GM21717 (cell line): ENCODE data around the gene CCDC34.
"Not testable (repeated sequence)": the region's sequence is repeated elsewhere in the genome, so short reads cannot be mapped to it uniquely, and the experiment has no call there.

ENCODE experiments used
- ATAC-seq: cut with Tn5 transposase; IDR thresholded peaks from one replicate; pipeline ENCODE4 v1.9.1; 2021; ENCODE audit warnings: mild to moderate bottlenecking, moderate library complexity; ENCODE audit not compliant: unreplicated experiment

CCDC34 gene

DNA sequence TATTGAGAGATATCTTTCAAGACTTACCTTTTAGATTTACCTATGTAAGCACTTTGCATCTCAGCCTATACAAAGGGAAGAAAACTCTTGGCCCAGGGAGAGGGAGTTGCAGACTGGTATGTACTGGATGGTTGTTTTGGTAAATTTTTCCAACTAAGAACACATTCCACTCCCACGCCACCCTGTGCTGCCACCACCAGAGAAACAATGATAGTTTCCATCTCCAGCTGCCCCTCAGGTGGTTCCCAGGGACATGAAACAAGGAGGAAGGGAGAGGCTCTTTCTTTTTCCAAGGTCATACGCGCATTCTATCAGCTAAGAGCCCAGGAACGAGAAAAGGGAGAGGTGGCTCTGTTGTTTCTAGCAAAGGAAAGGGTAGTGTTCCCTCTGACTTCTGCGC is 34.4 kb downstream of the CCDC34 start:
- no peak for ATAC-seq

DNA sequence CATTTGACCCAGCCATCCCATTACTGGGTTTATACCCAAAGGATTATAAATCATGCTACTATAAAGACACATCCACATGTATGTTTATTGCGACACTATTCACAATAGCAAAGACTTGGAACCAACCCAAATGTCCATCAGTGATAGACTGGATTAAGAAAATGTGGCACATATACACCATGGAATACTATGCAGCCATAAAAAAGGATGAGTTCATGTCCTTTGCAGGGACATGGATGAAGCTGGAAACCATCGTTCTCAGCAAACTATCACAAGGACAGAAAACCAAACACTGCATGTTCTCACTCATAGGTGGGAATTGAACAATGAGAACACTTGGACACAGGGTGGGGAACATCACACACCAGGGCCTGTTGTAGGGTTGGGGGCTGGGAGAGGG is 36.0 kb downstream of the CCDC34 start:
- ATAC-seq: not testable (repeated sequence)

DNA sequence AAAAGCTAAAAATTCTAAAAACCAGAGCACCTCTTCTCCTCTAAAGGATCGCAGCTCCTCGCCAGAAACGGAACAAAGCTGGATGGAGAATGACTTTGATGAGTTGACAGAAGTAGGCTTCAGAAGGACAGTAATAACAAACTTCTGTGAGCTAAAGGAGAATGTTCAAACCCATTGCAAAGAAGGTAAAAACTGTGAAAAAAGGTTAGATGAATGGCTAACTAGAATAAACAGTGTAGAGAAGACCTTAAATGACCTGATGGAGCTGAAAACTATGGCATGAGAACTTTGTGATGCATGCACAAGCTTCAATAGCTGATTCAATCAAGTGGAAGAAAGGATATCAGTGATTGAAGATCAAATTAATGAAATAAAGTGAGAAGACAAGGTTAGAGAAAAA is 40.8 kb downstream of the CCDC34 start:
- not testable (repeated sequence) for ATAC-seq

GRCh38 chr11:27321340-27321739 is 41.7 kb downstream of the CCDC34 start:
- ATAC-seq: not testable (repeated sequence)

GRCh38 chr11:27319072-27319471 is 43.9 kb downstream of the CCDC34 start:
- ATAC-seq: peak; percentile 99

GRCh38 chr11:27317751-27318150 is 45.3 kb downstream of the CCDC34 start:
- no peak for ATAC-seq

GRCh38 chr11:27315836-27316235 is 47.2 kb downstream of the CCDC34 start:
- ATAC-seq: no peak

DNA sequence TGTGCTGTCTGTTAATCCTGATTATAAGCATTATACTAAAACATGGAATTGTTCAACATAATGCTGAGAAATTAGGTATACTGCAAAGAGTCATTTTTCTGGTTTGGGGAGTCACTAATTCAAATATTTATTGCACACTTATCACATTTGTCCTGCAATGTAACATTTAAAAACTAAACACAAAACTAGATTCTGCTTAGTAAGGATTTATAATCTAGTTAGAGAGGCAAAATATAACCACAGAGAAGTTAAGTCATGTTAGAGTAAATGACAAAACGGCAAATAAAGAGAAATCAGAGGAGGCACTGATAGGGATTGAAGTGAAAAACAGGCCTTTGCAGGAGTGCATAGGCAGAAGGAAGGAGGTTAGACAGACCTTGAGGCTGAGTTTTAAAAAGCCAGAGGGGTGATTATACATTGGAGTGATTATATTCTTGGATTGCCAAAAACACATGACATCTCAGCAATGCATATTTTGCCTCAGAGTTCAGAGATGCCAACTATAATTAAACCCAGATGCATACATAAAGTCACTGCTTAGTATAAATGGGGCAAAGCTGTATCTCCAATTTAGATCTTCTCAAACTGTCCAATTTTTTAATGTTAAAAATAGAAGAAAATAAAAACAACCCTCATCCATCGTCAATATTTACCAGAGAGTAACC is 49.7 kb downstream of the CCDC34 start:
- no peak for ATAC-seq

DNA sequence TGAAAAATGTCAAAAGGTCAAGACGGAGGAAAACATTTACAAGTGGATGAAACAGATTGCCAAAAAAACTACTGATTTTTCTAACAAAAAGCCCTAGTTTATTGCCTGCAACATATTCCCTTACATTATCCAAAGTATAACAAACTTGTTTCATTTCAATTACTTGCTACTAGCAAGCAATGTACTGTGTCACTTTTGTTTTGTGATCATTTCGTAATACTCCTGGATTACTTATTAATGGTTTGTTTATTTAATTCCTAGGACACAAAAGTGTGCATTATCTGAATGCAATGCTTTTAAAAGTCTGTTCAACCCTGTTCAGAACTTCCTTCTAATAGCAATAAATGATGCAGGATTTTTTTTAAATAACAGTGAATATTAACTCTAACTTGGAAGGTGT is 50.9 kb downstream of the CCDC34 start:
- no peak for ATAC-seq

- ATAC-seq: no peak
These were observed 52.3 kb downstream of the CCDC34 start for GRCh38 chr11:27310707-27311106.

DNA sequence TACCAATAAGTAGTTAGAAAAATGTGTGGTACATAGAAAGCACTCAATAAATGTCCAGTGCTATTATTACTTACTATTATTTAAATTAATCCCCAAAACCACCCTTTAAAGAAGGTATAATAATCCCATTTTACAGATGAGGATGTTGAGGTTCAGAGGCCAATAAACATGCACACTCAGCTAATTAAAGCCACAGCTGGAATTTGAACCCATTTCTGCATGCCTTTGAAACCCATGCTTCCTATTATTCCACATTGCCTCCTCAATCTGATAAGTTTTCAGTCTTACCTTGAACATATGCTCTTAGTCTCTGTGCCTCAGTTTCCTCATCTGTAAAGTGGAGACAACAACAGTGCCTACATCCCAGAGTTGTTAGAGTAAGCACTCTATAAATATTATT is 52.8 kb downstream of the CCDC34 start:
- ATAC-seq: no peak

GRCh38 chr11:27309046-27309445 is 54.0 kb downstream of the CCDC34 start:
- ATAC-seq: no peak

GRCh38 chr11:27307232-27307631 is 55.8 kb downstream of the CCDC34 start:
- ATAC-seq: no peak

DNA sequence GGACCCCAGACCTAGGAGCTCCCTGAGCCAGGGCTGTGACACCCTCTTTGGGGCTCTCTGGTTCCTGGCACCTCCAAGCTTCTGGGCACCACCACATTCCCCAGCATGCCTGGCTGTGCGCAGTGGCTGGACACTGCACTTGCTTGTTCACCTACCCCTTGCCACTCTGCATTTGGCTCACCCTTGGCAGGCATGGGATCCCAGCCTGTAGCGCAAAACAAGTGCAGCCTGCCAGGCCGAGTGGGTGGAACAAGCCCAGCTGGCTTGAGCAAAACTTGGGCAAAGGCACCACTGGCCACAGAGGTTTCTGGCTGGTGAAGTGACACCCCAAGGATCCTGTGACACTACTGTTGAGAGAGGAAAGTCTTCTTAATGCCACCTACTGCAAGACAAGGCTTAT is 57.3 kb downstream of the CCDC34 start:
- ATAC-seq: no peak

DNA sequence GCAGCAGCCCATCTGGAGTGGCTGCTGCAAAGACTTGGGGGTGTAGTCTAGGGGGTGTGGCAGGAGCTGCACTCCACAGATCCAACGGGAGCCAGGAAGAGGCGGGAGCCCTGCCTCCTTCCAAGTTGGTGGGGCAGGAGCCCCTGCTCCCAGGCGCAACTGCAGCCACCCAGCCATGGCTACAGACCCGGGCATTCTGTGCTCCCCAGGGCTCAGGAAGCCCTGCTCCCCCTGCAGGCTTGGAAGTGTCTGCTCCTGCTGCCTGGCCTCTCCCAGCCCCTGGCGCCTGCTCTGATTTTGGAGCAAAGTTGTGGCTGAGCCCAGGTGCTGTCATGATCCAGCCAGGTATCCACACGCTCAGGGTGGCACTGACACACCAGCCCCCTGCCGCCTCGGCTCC is 58.5 kb downstream of the CCDC34 start:
- no peak for ATAC-seq

- no peak for ATAC-seq
These were observed 59.1 kb downstream of the CCDC34 start for GRCh38 chr11:27303903-27304302.

DNA sequence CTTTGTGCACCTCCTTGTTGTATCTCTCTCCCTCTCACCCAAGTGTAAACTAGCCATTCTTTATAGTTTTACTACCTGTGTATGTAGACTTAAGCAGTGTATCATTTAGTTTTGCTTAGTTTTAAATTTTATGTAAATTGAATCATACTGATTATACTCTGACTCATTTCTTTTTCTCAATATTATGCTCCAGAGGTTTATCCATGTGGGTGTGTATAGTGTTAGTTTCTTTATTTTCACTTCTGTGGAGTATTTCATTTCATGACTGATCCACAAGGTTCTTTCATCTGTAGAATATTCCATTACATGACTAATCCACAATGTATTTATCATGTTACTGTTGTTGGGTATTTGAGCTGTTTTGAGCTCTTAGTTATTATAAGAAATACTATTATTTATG is 62.0 kb downstream of the CCDC34 start:
- no peak for ATAC-seq

- ATAC-seq: no peak
These were observed 65.4 kb downstream of the CCDC34 start for GRCh38 chr11:27297616-27298015.

- peak; percentile 71 for ATAC-seq
These were observed 66.5 kb downstream of the CCDC34 start for GRCh38 chr11:27296497-27296896.

- ATAC-seq: no peak
These were observed 67.1 kb downstream of the CCDC34 start for GRCh38 chr11:27295928-27296327.

GRCh38 chr11:27294654-27295053 is 68.4 kb downstream of the CCDC34 start:
- ATAC-seq: no peak

DNA sequence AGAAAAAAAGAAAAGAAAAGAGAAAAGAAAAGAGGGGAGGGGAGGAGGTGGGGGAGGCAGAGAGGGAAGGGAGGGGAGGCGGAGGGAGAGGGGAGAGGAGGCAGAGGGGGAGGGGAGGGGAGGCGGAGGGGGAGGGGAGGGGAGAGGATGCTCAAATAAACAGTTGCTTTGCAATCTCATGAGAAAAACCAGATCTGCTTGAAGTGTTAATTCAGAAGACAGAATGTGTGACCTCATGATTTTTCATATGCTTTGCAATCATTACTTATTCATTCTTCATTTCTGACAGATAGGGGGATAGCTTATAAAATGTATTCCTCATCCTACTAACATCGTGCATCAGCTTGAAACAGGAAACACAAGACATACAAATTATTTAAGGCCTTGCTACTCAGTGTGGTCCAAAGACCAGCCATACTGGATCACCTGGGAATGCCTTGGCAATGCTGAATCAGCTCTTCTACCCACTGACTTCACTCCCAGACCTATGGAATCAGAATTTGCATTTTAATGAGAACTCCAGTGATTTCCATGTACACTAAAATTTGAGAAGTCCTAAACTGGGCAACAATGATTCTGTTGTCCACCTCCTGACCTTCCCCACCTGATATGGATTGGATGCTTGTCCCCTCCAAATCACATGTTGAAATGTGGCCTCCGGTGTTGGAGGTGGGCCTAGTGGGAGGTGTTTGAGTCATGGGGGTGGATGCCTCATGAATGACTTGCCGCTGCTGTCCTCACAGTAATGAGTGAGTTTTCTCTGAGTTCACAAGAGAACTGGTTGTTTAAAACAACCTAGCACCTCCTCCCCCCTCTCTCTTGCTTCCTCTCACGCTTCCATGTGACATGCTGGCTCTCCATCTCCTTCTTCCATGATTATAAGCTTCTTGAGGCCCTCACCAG is 69.2 kb downstream of the CCDC34 start:
- no peak for ATAC-seq
